GM18519 (cell line): ENCODE data around the gene MAVS.
A peak's percentile ranks its signal among the peaks of the same experiment; 100 is the strongest.
"Not testable (repeated sequence)": the region's sequence is repeated elsewhere in the genome, so short reads cannot be mapped to it uniquely, and the experiment has no call there.

Experiments
- ATAC-seq: cut with Tn5 transposase; IDR thresholded peaks from one replicate; pipeline ENCODE4 v1.9.1; 2021; ENCODE audit warnings: mild to moderate bottlenecking, moderate library complexity; ENCODE audit not compliant: unreplicated experiment, low FRiP score

The MAVS gene

GRCh38 chr20:3876676-3877075 lies 30.0 kb downstream of the MAVS start:
- no peak for ATAC-seq

GRCh38 chr20:3878921-3879274 lies 32.3 kb downstream of the MAVS start:
- not testable (repeated sequence) for ATAC-seq

GRCh38 chr20:3885715-3886114 lies 39.1 kb downstream of the MAVS start:
- no peak for ATAC-seq

- ATAC-seq: no peak
Observed at GRCh38 chr20:3887876-3888620, 41.4 kb downstream of the MAVS start.

GRCh38 chr20:3888622-3889488 lies 42.2 kb downstream of the MAVS start, which contains the start of gene PANK2:
PANK2 (plus strand) TSS chr20:3889387.
- peak; percentile 80 for ATAC-seq

GRCh38 chr20:3889489-3890397 lies 43.1 kb downstream of the MAVS start:
- ATAC-seq: no peak

GRCh38 chr20:3890398-3890751 lies 43.7 kb downstream of the MAVS start:
- no peak for ATAC-seq

GRCh38 chr20:3890999-3891929 lies 44.6 kb downstream of the MAVS start:
- ATAC-seq: no peak

GRCh38 chr20:3894796-3895195 lies 48.2 kb downstream of the MAVS start:
- ATAC-seq: no peak

GRCh38 chr20:3896302-3896701 lies 49.7 kb downstream of the MAVS start:
- no peak for ATAC-seq

GRCh38 chr20:3896853-3897583 lies 50.4 kb downstream of the MAVS start:
- no peak for ATAC-seq

- ATAC-seq: not testable (repeated sequence)
Observed at GRCh38 chr20:3898181-3898580, 51.5 kb downstream of the MAVS start.

GRCh38 chr20:3898639-3899038 lies 52.0 kb downstream of the MAVS start:
- no peak for ATAC-seq

- ATAC-seq: no peak
Observed at GRCh38 chr20:3900187-3900604, 53.6 kb downstream of the MAVS start.

- ATAC-seq: no peak
Observed at GRCh38 chr20:3901028-3901705, 54.5 kb downstream of the MAVS start.

- ATAC-seq: no peak
Observed at GRCh38 chr20:3901706-3902440, 55.2 kb downstream of the MAVS start.

- ATAC-seq: no peak
Observed at GRCh38 chr20:3902446-3902845, 55.8 kb downstream of the MAVS start.

- ATAC-seq: no peak
Observed at GRCh38 chr20:3904224-3904623, 57.6 kb downstream of the MAVS start.
